ENCODE results near the gene LPIN1. TPM values are rescaled to one million over a fixed set of nuclear protein-coding genes. Genes with fewer than 3 reads are reported as not detected.

Gene LPIN1
- total and polyA plus RNA-seq, 2 of the 8 experiments (the other 6 are each of a cell fraction or from before 2014, with no cell fraction given) = 4.3 to 9.8 TPM

DNA sequence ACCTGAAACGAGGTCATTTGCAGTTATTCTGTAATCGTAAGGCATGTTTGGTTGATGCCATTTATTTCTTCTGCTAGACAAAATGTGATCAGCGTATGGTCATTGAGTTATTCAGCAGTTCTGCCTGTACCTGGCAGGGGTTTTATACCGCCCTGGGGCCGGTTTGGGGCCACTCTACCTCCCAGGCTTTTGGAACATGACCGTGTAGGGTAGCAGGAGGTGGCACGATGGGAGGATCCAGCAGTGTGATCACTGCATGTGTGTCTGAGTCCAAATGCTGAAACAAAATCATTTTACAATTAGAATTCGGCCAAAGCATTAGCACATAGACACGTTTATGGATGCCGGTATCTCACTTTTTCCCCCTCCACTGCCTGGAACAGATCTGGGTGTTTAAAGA lies 26.7 kb downstream of the LPIN1 start:
- no peak overlapping the region for H3K14ac ChIP-seq (ENCODE audit: insufficient read length)
- H3K9me3 ChIP-seq (ENCODE audit: insufficient read depth in 2 of 2, low read depth in 1 of 2, low read length in 1 of 2) = no peaks in the 10 kb centered on the region
- no peak overlapping the region for H4K91ac ChIP-seq (replicated peaks; ENCODE audit: insufficient read length, low read length)
- 86% methylated on average over 10 of the region's 10 CpGs; no CpG with 5 or more reads in 1 of the 2 experiments for WGBS, 2 experiments (ENCODE audit: extremely low coverage in 1 of 2, insufficient coverage in 1 of 2, insufficient read length in 1 of 2, insufficient replicate concordance in 2 of 2, low coverage in 1 of 2, low lambda C conversion rate in 2 of 2, missing lambda C conversion rate in 1 of 2)
- H3K23ac ChIP-seq (ENCODE audit: insufficient read length) = no peak overlapping the region
- H2AK5ac ChIP-seq (ENCODE audit: low read depth, low read length) = no peak overlapping the region
- no peak overlapping the region for H3K56ac ChIP-seq (replicated peaks; ENCODE audit: insufficient read length, low read depth, low read length)
- H3K4me1 ChIP-seq (replicated peaks in 1 of 4; ENCODE audit: control insufficient read depth in 3 of 4, insufficient read depth in 4 of 4, low read length in 3 of 4) = peaks cover 0 to 3% (median 0%) of the 10 kb centered on the region in 4 experiments; a peak in 1 of 7 replicates
- H4K8ac ChIP-seq (ENCODE audit: extremely low read depth, insufficient read depth, low read length) = no peak overlapping the region
- H3K27ac ChIP-seq (ENCODE audit: low read depth, low read length) = no peak overlapping the region
- no peak overlapping the region for H2BK12ac ChIP-seq (ENCODE audit: low read depth, low read length)
- FAIRE-seq (no peak), DNase-seq (ENCODE audit: low read depth in 1 of 2, low spot score in 2 of 2) (no peak)
- no peak overlapping the region for H2BK5ac ChIP-seq (ENCODE audit: low read depth, low read length)
- CTCF ChIA-PET (ENCODE audit: partially characterized antibody) = interaction anchor here (0.6 to 3.0 kb wide), 8 partner anchors 11 to 178 kb away, joined by 3 to 19 read pairs (median 4); no protein-coding TSS in a partner anchor
- no peaks in the 10 kb centered on the region for H3K23me2 ChIP-seq (ENCODE audit: low read depth, low read length)
- no peaks in the 10 kb centered on the region for H3K79me1 ChIP-seq (ENCODE audit: low read depth, low read length)
- no peaks in the 10 kb centered on the region for H3K27me3 ChIP-seq (replicated peaks in 1 of 4; ENCODE audit: control insufficient read depth in 3 of 4, extremely low read depth in 1 of 4, insufficient read depth in 3 of 4, low read length in 3 of 4)
- no peak overlapping the region for H3K4me2 ChIP-seq (ENCODE audit: insufficient read depth in 1 of 2, low read depth in 2 of 2, low read length in 2 of 2)
- H3K79me2 ChIP-seq (ENCODE audit: control insufficient read depth in 1 of 2, insufficient read depth in 2 of 2, low read length in 2 of 2) = no peaks in the 10 kb centered on the region
- H3K4ac ChIP-seq (replicated peaks; ENCODE audit: insufficient read length, low read depth, low read length) = no peak overlapping the region
- no peak overlapping the region for H2AFZ ChIP-seq (ENCODE audit: low read length)
- no peak overlapping the region for H3K9ac ChIP-seq (replicated peaks in 1 of 4; ENCODE audit: extremely low read depth in 1 of 4, low read depth in 3 of 4, low read length in 3 of 4)
- POLR2A ChIA-PET (ENCODE audit: partially characterized antibody) = no interaction called here
- no peak overlapping the region for H2BK20ac ChIP-seq (ENCODE audit: low read length)
- peaks cover 0 to 8% (median 2%) of the 10 kb centered on the region in 4 experiments; a peak in 5 of 8 replicates for H3K36me3 ChIP-seq (ENCODE audit: control insufficient read depth in 2 of 4, insufficient read depth in 4 of 4, low read length in 3 of 4)
- H2BK15ac ChIP-seq (ENCODE audit: low read length) = no peak overlapping the region
- TF ChIP-seq TCF12 (IDR thresholded peaks at IDR 0.05; ENCODE audit: low read depth, low read length) (no peak), EP300 (IDR thresholded peaks at IDR 0.05; ENCODE audit: borderline replicate concordance in 1 of 2, low read depth in 2 of 2, low read length in 2 of 2) (no peak), BCL11A (IDR thresholded peaks at IDR 0.05; ENCODE audit: low read depth in 2 of 2, low read length in 2 of 2) (no peak), KDM1A (IDR thresholded peaks at IDR 0.05; ENCODE audit: borderline replicate concordance, low read length) (no peak), SP1 (IDR thresholded peaks at IDR 0.05; ENCODE audit: low read depth, low read length) (no peak), TBP (IDR thresholded peaks at IDR 0.05; ENCODE audit: low read depth, low read length) (no peak), PHF8 (conservative IDR thresholded peaks at IDR 0.05; ENCODE audit: low read depth, low read length) (no peak), JUN (IDR thresholded peaks at IDR 0.05; ENCODE audit: low read depth, low read length) (no peak), RFX5 (IDR thresholded peaks at IDR 0.05; ENCODE audit: borderline replicate concordance, low read depth, low read length) (no peak), GABPA (IDR thresholded peaks at IDR 0.05; ENCODE audit: borderline replicate concordance, insufficient read depth, low read length) (no peak)
- no peak overlapping the region for H4K5ac ChIP-seq (ENCODE audit: insufficient read length, low read depth, low read length)
- no peak overlapping the region for H3K4me3 ChIP-seq (ENCODE audit: extremely low read depth in 1 of 4, insufficient read depth in 2 of 4, low read depth in 3 of 4, low read length in 4 of 4)
- no peak overlapping the region for H3K18ac ChIP-seq (ENCODE audit: extremely low read depth, low read length)
- H4K20me1 ChIP-seq (replicated peaks in 1 of 2; ENCODE audit: control insufficient read depth in 1 of 2, insufficient read depth in 2 of 2, low read length in 2 of 2) = peaks cover 2% of the 10 kb centered on the region in 2 experiments
- H2BK120ac ChIP-seq (replicated peaks; ENCODE audit: low read depth, low read length) = no peak overlapping the region

All from H1 (cell line).